ENCODE measurements around the gene ZNF354C. TPM values are rescaled to one million over a fixed set of nuclear protein-coding genes. Genes with fewer than 3 reads are reported as not detected.

The ZNF354C gene
- total RNA-seq, 1 experiment from 2014 or later, result not detected

GRCh38 chr5:179113945-179114641 lies 53.9 kb downstream of the ZNF354C start:
- H3K36me3 Mint-ChIP-seq (ENCODE audit: insufficient read depth, unreplicated experiment), result no peaks in the 10 kb centered on the region
- DNase-seq, result peak in 1 of 2 experiments; percentile 23
- no peaks in the 10 kb centered on the region for H3K27me3 Mint-ChIP-seq (ENCODE audit: insufficient read depth, unreplicated experiment)
- no peak overlapping the region for H3K27ac Mint-ChIP-seq (ENCODE audit: unreplicated experiment)
- POLR2A ChIA-PET, result no interaction called here
- CTCF ChIA-PET, result no interaction called here
- peaks cover 33% of the 10 kb centered on the region for H3K9me3 Mint-ChIP-seq (ENCODE audit: unreplicated experiment)
- no peak overlapping the region for H3K4me3 ChIP-seq (ENCODE audit: low read depth, low read length)
- no peaks in the 10 kb centered on the region for H3K4me1 ChIP-seq
- no peak overlapping the region for H3K4me3 Mint-ChIP-seq (ENCODE audit: unreplicated experiment)
- intact Hi-C loops (cut with micrococcal nuclease; ENCODE audit: unreplicated experiment), result no loop called here
- H3K27me3 ChIP-seq (replicated peaks; ENCODE audit: control insufficient read depth, insufficient read depth, low read length), result no peaks in the 10 kb centered on the region
- H3K9me3 ChIP-seq, result peaks cover 4% of the 10 kb centered on the region; the same call in 1 of the 2 replicates
- H3K4me1 Mint-ChIP-seq (ENCODE audit: low read depth, unreplicated experiment), result no peaks in the 10 kb centered on the region
- no TSS peak for BruUV-seq (replicated peaks)
- H3K36me3 ChIP-seq (ENCODE audit: control insufficient read depth, insufficient read depth, low read length), result no peaks in the 10 kb centered on the region
- TF ChIP-seq CTCF (IDR thresholded peaks at IDR 0.05; ENCODE audit: insufficient read depth in 1 of 2, low read depth in 1 of 2, low read length in 1 of 2, severe bottlenecking in 1 of 2, unreplicated experiment in 1 of 2), result no peak

- Mint-ChIP-seq H3K4me3 (ENCODE audit: unreplicated experiment) (no peak overlapping the region), H3K4me1 (ENCODE audit: low read depth, unreplicated experiment) (no peaks in the 10 kb centered on the region), H3K9me3 (ENCODE audit: unreplicated experiment) (peaks cover 33% of the 10 kb centered on the region), H3K36me3 (ENCODE audit: insufficient read depth, unreplicated experiment) (no peaks in the 10 kb centered on the region), H3K27me3 (ENCODE audit: insufficient read depth, unreplicated experiment) (no peaks in the 10 kb centered on the region), H3K27ac (ENCODE audit: unreplicated experiment) (no peak overlapping the region)
- Histone ChIP-seq H3K9me3 (peaks cover 4% of the 10 kb centered on the region; the same call in 1 of the 2 replicates), H3K4me3 (ENCODE audit: low read depth, low read length) (no peak overlapping the region), H3K27me3 (replicated peaks; ENCODE audit: control insufficient read depth, insufficient read depth, low read length) (no peaks in the 10 kb centered on the region), H3K4me1 (no peaks in the 10 kb centered on the region), H3K36me3 (ENCODE audit: control insufficient read depth, insufficient read depth, low read length) (no peaks in the 10 kb centered on the region)
- BruUV-seq (replicated peaks), result no TSS peak
- TF ChIP-seq CTCF (IDR thresholded peaks at IDR 0.05; ENCODE audit: insufficient read depth in 1 of 2, low read depth in 1 of 2, low read length in 1 of 2, severe bottlenecking in 1 of 2, unreplicated experiment in 1 of 2), result no peak
- intact Hi-C loops (cut with micrococcal nuclease; ENCODE audit: unreplicated experiment), result no loop called here
- ChIA-PET CTCF (no interaction called here), POLR2A (no interaction called here)
- DNase-seq, result no peak
Observed at GRCh38 chr5:179114756-179115155, 54.6 kb downstream of the ZNF354C start.

GRCh38 chr5:179115307-179115706 lies 55.1 kb downstream of the ZNF354C start:
- intact Hi-C loops (cut with micrococcal nuclease; ENCODE audit: unreplicated experiment), result no loop called here
- Histone ChIP-seq H3K9me3 (peaks cover 4% of the 10 kb centered on the region; the same call in 1 of the 2 replicates), H3K27me3 (replicated peaks; ENCODE audit: control insufficient read depth, insufficient read depth, low read length) (no peaks in the 10 kb centered on the region), H3K36me3 (ENCODE audit: control insufficient read depth, insufficient read depth, low read length) (no peaks in the 10 kb centered on the region), H3K4me3 (ENCODE audit: low read depth, low read length) (no peak overlapping the region), H3K4me1 (no peaks in the 10 kb centered on the region)
- TF ChIP-seq CTCF (IDR thresholded peaks at IDR 0.05; ENCODE audit: insufficient read depth in 1 of 2, low read depth in 1 of 2, low read length in 1 of 2, severe bottlenecking in 1 of 2, unreplicated experiment in 1 of 2), result no peak
- DNase-seq, result no peak
- no TSS peak for BruUV-seq (replicated peaks)
- Mint-ChIP-seq H3K27ac (ENCODE audit: unreplicated experiment) (no peak overlapping the region), H3K4me3 (ENCODE audit: unreplicated experiment) (no peak overlapping the region), H3K36me3 (ENCODE audit: insufficient read depth, unreplicated experiment) (no peaks in the 10 kb centered on the region), H3K4me1 (ENCODE audit: low read depth, unreplicated experiment) (no peaks in the 10 kb centered on the region), H3K27me3 (ENCODE audit: insufficient read depth, unreplicated experiment) (no peaks in the 10 kb centered on the region), H3K9me3 (ENCODE audit: unreplicated experiment) (peaks cover 33% of the 10 kb centered on the region)
- ChIA-PET POLR2A (no interaction called here), CTCF (no interaction called here)
